ENCODE results near the gene RPS2.

The RPS2 gene

DNA sequence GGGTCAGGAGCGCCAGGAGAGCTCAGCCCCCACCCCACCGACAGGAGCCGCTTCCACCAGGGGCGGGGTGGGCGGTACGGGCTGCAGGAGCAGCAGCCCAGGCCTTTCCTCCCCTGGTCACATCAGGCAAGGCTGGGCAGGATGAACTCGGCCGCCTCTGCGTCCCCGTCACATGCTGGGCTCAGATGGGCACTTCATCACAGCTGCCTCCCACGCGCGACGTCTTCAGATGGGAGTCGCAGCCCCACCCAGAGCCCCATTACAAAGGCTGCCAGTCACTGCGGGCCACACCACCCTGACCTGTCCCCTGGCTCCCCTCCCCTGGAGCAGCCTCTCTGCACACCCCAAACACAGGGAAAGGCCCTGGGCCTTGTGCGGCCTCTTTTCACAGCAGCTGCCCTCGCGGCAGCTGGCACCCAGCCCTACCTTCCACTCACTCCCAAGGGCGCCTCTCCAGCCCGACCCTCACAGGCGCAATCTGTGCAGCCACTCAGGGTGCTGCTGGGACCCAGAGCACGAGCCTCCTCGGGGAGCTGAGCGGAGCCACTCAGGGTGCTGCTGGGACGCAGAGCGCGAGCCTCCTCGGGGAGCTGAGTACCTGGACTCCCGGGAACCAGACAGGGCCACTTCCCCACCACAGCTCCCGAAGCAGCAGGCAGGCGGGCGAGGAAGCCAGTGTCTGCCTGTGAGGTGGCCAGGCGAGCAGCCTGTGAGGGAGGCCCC, 40.3 kb upstream of the RPS2 start:
- Histone ChIP-seq H3K27me3 (peaks cover 6% of the 10 kb centered on the region), H3K9me3 (no peaks in the 10 kb centered on the region), H3K27ac (no peak overlapping the region), H3K36me3 (peaks cover 33% of the 10 kb centered on the region), H3K4me1 (ENCODE audit: control insufficient read depth in 1 of 2, insufficient read depth in 1 of 2, low read depth in 1 of 2, low read length in 1 of 2) (peaks cover 30 to 47% of the 10 kb centered on the region in 2 experiments), H3K4me3 (ENCODE audit: low read depth in 1 of 2, low read length in 1 of 2) (no peak overlapping the region)
- TF ChIP-seq, protein P1, sequence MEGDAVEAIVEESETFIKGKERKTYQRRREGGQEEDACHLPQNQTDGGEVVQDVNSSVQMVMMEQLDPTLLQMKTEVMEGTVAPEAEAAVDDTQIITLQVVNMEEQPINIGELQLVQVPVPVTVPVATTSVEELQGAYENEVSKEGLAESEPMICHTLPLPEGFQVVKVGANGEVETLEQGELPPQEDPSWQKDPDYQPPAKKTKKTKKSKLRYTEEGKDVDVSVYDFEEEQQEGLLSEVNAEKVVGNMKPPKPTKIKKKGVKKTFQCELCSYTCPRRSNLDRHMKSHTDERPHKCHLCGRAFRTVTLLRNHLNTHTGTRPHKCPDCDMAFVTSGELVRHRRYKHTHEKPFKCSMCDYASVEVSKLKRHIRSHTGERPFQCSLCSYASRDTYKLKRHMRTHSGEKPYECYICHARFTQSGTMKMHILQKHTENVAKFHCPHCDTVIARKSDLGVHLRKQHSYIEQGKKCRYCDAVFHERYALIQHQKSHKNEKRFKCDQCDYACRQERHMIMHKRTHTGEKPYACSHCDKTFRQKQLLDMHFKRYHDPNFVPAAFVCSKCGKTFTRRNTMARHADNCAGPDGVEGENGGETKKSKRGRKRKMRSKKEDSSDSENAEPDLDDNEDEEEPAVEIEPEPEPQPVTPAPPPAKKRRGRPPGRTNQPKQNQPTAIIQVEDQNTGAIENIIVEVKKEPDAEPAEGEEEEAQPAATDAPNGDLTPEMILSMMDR (IDR thresholded peaks at IDR 0.05), result no peak

DNA sequence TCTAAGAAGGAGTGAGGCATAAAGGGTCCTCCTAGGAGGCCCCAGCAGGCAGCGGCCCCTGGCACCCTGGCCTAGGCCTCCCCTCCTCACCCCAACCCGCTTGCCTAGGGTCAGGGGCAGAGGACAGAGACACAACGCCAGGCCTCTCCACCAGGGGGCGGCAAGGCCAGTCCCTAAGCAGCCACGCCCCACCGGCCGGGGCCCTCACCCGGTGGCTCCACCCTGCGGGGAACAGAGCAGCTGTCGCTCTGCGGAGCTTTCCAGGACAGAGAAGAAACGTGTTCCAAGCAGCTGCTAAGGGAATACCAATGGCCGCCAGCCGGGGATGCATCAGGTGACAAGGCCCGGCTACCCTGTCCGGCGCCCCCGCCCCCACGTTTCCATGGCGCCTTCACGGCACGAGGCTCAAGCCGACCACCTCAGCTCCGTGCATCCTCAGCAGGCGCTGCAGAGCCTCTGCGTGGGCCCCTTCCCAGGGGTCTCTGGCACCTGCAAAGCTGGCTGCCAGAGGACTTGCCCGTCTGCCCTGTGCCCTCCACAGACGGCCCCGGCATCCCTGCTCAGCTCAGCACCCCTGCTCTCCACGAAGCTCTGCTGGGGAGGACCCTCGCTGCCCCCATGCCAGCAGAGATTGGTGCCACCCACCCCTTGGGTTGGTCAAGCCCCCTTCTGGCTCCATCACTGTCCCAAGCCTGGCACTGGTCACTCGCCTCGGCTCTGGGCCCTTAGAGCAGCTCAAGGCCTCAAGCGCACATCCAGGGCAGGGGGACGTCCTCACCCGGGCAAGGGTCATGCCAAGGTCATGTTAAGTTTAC, 39.4 kb upstream of the RPS2 start:
- peaks cover 42% of the 10 kb centered on the region for H3K36me3 ChIP-seq
- H3K27ac ChIP-seq, result no peak overlapping the region
- H3K4me1 ChIP-seq (ENCODE audit: control insufficient read depth in 1 of 2, insufficient read depth in 1 of 2, low read depth in 1 of 2, low read length in 1 of 2), result peaks cover 26 to 42% of the 10 kb centered on the region in 2 experiments
- TF ChIP-seq, protein P1 (IDR thresholded peaks at IDR 0.05), result peak; percentile 82
- peak overlapping the region in 1 of 2 experiments; percentile 39 for H3K4me3 ChIP-seq (ENCODE audit: low read depth in 1 of 2, low read length in 1 of 2)
- H3K27me3 ChIP-seq, result peaks cover 6% of the 10 kb centered on the region
- H3K9me3 ChIP-seq, result no peaks in the 10 kb centered on the region

- H3K36me3 ChIP-seq, result peaks cover 49% of the 10 kb centered on the region
- peaks cover 6% of the 10 kb centered on the region for H3K27me3 ChIP-seq
- TF ChIP-seq, protein P1 (IDR thresholded peaks at IDR 0.05), result no peak
- H3K27ac ChIP-seq, result no peak overlapping the region
- H3K4me1 ChIP-seq (ENCODE audit: control insufficient read depth in 1 of 2, insufficient read depth in 1 of 2, low read depth in 1 of 2, low read length in 1 of 2), result peaks cover 19 to 35% of the 10 kb centered on the region in 2 experiments
- no peak overlapping the region for H3K4me3 ChIP-seq (ENCODE audit: low read depth in 1 of 2, low read length in 1 of 2)
- H3K9me3 ChIP-seq, result no peaks in the 10 kb centered on the region
Observed at GRCh38 chr16:2003231-2003826, 38.7 kb upstream of the RPS2 start.

- Histone ChIP-seq H3K36me3 (peaks cover 56% of the 10 kb centered on the region), H3K27me3 (peaks cover 6% of the 10 kb centered on the region), H3K4me3 (ENCODE audit: low read depth in 1 of 2, low read length in 1 of 2) (no peak overlapping the region), H3K4me1 (ENCODE audit: control insufficient read depth in 1 of 2, insufficient read depth in 1 of 2, low read depth in 1 of 2, low read length in 1 of 2) (peaks cover 12 to 28% of the 10 kb centered on the region in 2 experiments), H3K9me3 (no peaks in the 10 kb centered on the region), H3K27ac (no peak overlapping the region)
- TF ChIP-seq, protein P1 (IDR thresholded peaks at IDR 0.05), result no peak
Observed at GRCh38 chr16:2002406-2003230, 38.0 kb upstream of the RPS2 start.

All from neutrophil (primary cell).